Activated naive CD8-positive, alpha-beta T cell treated with anti-CD3 and anti-CD28 coated beads, Interleukin-2, amount 10 ng/mL, durations not matched to agents 7 days and 5 days (primary cell): ENCODE data around the gene GRPEL2. TPM values are rescaled to one million over a fixed set of nuclear protein-coding genes. Genes with fewer than 3 reads are reported as not detected.

Source experiments
- ATAC-seq: fragments of 150-1000 bp; cut with Tn5 transposase; one replicate; pipeline ENCODE4 v1.10.0; 2021; ENCODE audit warnings: low read depth, moderate library complexity
- POLR2A ChIA-PET: fragments of 350-600 bp; sonication (Branson Sonifier 250); formaldehyde crosslinking; loops from one replicate; lab custom pipeline; 2021; ENCODE audit warnings: antibody characterized with exemption; lab: Charles Lee
- DNase-seq: peaks from one replicate; pipeline ENCODE4 v3.0.0; 2021
- H3K27ac Mint-ChIP-seq: one replicate; pipeline ENCODE4 v1.8.0; 2022; ENCODE audit warnings: mild to moderate bottlenecking, mixed read lengths
- H3K27me3 Mint-ChIP-seq: one replicate; pipeline ENCODE4 v1.8.0; 2022; ENCODE audit warnings: mild to moderate bottlenecking, moderate library complexity, mixed read lengths
- H3K36me3 Mint-ChIP-seq: one replicate; pipeline ENCODE4 v1.8.0; 2021; ENCODE audit warnings: mild to moderate bottlenecking, mixed read lengths
- H3K4me1 Mint-ChIP-seq: one replicate; pipeline ENCODE4 v1.8.0; 2021; ENCODE audit warnings: mixed read lengths
- H3K4me3 Mint-ChIP-seq: one replicate; pipeline ENCODE4 v1.8.0; 2022; ENCODE audit warnings: mild to moderate bottlenecking, moderate library complexity, mixed read lengths
- H3K9me3 Mint-ChIP-seq: one replicate; pipeline ENCODE4 v1.8.0; 2021; ENCODE audit warnings: mixed read lengths
- total RNA-seq, 2 experiments: library from RNA; stranded (reverse); gene quantifications; one replicate each; pipeline ENCODE4 v1.2.3, GENCODE V29; 2021

Gene GRPEL2
- total RNA-seq, 2 experiments from 2014 or later: 26.1 to 29.7 TPM

GRCh38 chr5:149352169-149352568 is 6.9 kb downstream of the GRPEL2 start:
- ATAC-seq (no peak), DNase-seq (no peak)
- Mint-ChIP-seq H3K27me3 (no peaks in the 10 kb centered on the region), H3K4me3 (no peak overlapping the region), H3K36me3 (peaks cover 65% of the 10 kb centered on the region), H3K27ac (no peak overlapping the region), H3K4me1 (peaks cover 62% of the 10 kb centered on the region), H3K9me3 (no peaks in the 10 kb centered on the region)
- POLR2A ChIA-PET: no interaction called here

- POLR2A ChIA-PET: interaction anchor here (1.5 kb wide), 1 partner anchor 9 kb away, joined by 6 read pairs; the partner anchor contains the start of gene GRPEL2
- no peak overlapping the region for H3K4me3 Mint-ChIP-seq
- ATAC-seq: no peak
- no peak overlapping the region for H3K27ac Mint-ChIP-seq
- no peaks in the 10 kb centered on the region for H3K9me3 Mint-ChIP-seq
- no peak for DNase-seq
- peaks cover 57% of the 10 kb centered on the region for H3K36me3 Mint-ChIP-seq
- H3K4me1 Mint-ChIP-seq: peaks cover 56% of the 10 kb centered on the region
- H3K27me3 Mint-ChIP-seq: no peaks in the 10 kb centered on the region
Measured at GRCh38 chr5:149353911-149354310, 8.6 kb downstream of the GRPEL2 start.

- POLR2A ChIA-PET: interaction anchor here (6.9 kb wide), 1 partner anchor 10 kb away, joined by 131 read pairs; the partner anchor contains the start of gene GRPEL2
- Mint-ChIP-seq H3K9me3 (no peaks in the 10 kb centered on the region), H3K4me1 (peaks cover 59% of the 10 kb centered on the region), H3K27me3 (no peaks in the 10 kb centered on the region), H3K36me3 (peaks cover 44% of the 10 kb centered on the region), H3K4me3 (no peak overlapping the region), H3K27ac (no peak overlapping the region)
- ATAC-seq (no peak), DNase-seq (no peak)
Measured at GRCh38 chr5:149355688-149356087, 10.4 kb downstream of the GRPEL2 start.

GRCh38 chr5:149356391-149356790 is 11.1 kb downstream of the GRPEL2 start:
- H3K9me3 Mint-ChIP-seq: no peaks in the 10 kb centered on the region
- peaks cover 40% of the 10 kb centered on the region for H3K36me3 Mint-ChIP-seq
- ATAC-seq (no peak), DNase-seq (no peak)
- H3K4me1 Mint-ChIP-seq: peaks cover 59% of the 10 kb centered on the region
- no peak overlapping the region for H3K27ac Mint-ChIP-seq
- H3K27me3 Mint-ChIP-seq: no peaks in the 10 kb centered on the region
- no peak overlapping the region for H3K4me3 Mint-ChIP-seq
- POLR2A ChIA-PET: interaction anchor here (6.9 kb wide), 1 partner anchor 11 kb away, joined by 131 read pairs; the partner anchor contains the start of gene GRPEL2

GRCh38 chr5:149357370-149358293 is 12.3 kb downstream of the GRPEL2 start, which contains the start of gene PCYOX1L:
TSS of gene PCYOX1L (plus strand) at chr5:149358046. CDS start at chr5:149358069, 23 bp downstream.
- no peaks in the 10 kb centered on the region for H3K27me3 Mint-ChIP-seq
- H3K4me3 Mint-ChIP-seq: peak within 1 kb of the TSS; percentile 97
- H3K36me3 Mint-ChIP-seq: peaks cover 28% of the 10 kb centered on the region
- H3K4me1 Mint-ChIP-seq: peaks cover 48% of the 10 kb centered on the region
- H3K9me3 Mint-ChIP-seq: no peaks in the 10 kb centered on the region
- peak; percentile 92 for DNase-seq
- H3K27ac Mint-ChIP-seq: peak within 1 kb of the TSS; percentile 90
- peak; percentile 99 for ATAC-seq
- POLR2A ChIA-PET: interaction anchor here (0.7 to 6.9 kb wide), 4 partner anchors 10 to 193 kb away, joined by 3 to 131 read pairs (median 4); partner anchors contain the start of gene GRPEL2

GRCh38 chr5:149358294-149358651 is 13.0 kb downstream of the GRPEL2 start:
- Mint-ChIP-seq H3K36me3 (peaks cover 27% of the 10 kb centered on the region), H3K27ac (peak overlapping the region; percentile 90), H3K4me3 (peak overlapping the region; percentile 97), H3K27me3 (no peaks in the 10 kb centered on the region), H3K4me1 (peaks cover 48% of the 10 kb centered on the region), H3K9me3 (no peaks in the 10 kb centered on the region)
- ATAC-seq: peak; percentile 16
- no peak for DNase-seq
- POLR2A ChIA-PET: interaction anchor here (1.4 to 6.9 kb wide), 3 partner anchors 9 to 192 kb away, joined by 3 to 131 read pairs (median 4); partner anchors contain the start of gene GRPEL2

- Mint-ChIP-seq H3K4me3 (peak overlapping the region; percentile 97), H3K27ac (peak overlapping the region; percentile 90), H3K36me3 (peaks cover 22% of the 10 kb centered on the region), H3K27me3 (no peaks in the 10 kb centered on the region), H3K9me3 (no peaks in the 10 kb centered on the region), H3K4me1 (peaks cover 43% of the 10 kb centered on the region)
- ATAC-seq (no peak), DNase-seq (no peak)
- POLR2A ChIA-PET: interaction anchor here (1.4 to 6.9 kb wide), 3 partner anchors 9 to 191 kb away, joined by 3 to 131 read pairs (median 4); partner anchors contain the start of gene GRPEL2
Measured at GRCh38 chr5:149358868-149359495, 13.7 kb downstream of the GRPEL2 start.

GRCh38 chr5:149360272-149360671 is 15.0 kb downstream of the GRPEL2 start:
- Mint-ChIP-seq H3K27me3 (no peaks in the 10 kb centered on the region), H3K4me3 (peak overlapping the region; percentile 68), H3K36me3 (peaks cover 19% of the 10 kb centered on the region), H3K9me3 (no peaks in the 10 kb centered on the region), H3K4me1 (peaks cover 38% of the 10 kb centered on the region), H3K27ac (peak overlapping the region; percentile 76)
- POLR2A ChIA-PET: interaction anchor here (1.2 to 6.9 kb wide), 2 partner anchors 14 to 191 kb away, joined by 5 to 131 read pairs; partner anchors contain the start of genes CSNK1A1 and GRPEL2
- ATAC-seq: no peak
- no peak for DNase-seq

- Mint-ChIP-seq H3K4me3 (no peak overlapping the region), H3K27me3 (no peaks in the 10 kb centered on the region), H3K36me3 (peaks cover 11% of the 10 kb centered on the region), H3K27ac (no peak overlapping the region), H3K4me1 (peaks cover 29% of the 10 kb centered on the region), H3K9me3 (no peaks in the 10 kb centered on the region)
- POLR2A ChIA-PET: interaction anchor here (0.5 kb wide), 1 partner anchor 10 kb away, joined by 6 read pairs; no protein-coding TSS in a partner anchor
- ATAC-seq (no peak), DNase-seq (no peak)
Measured at GRCh38 chr5:149362541-149362940, 17.2 kb downstream of the GRPEL2 start.

- no peaks in the 10 kb centered on the region for H3K27me3 Mint-ChIP-seq
- no peaks in the 10 kb centered on the region for H3K9me3 Mint-ChIP-seq
- H3K4me3 Mint-ChIP-seq: no peak overlapping the region
- peaks cover 11% of the 10 kb centered on the region for H3K36me3 Mint-ChIP-seq
- DNase-seq (no peak), ATAC-seq (no peak)
- H3K4me1 Mint-ChIP-seq: peaks cover 29% of the 10 kb centered on the region
- POLR2A ChIA-PET: no interaction called here
- H3K27ac Mint-ChIP-seq: no peak overlapping the region
Measured at GRCh38 chr5:149363358-149363757, 18.1 kb downstream of the GRPEL2 start.

GRCh38 chr5:149363936-149364335 is 18.6 kb downstream of the GRPEL2 start:
- Mint-ChIP-seq H3K27me3 (no peaks in the 10 kb centered on the region), H3K27ac (no peak overlapping the region), H3K36me3 (peaks cover 11% of the 10 kb centered on the region), H3K4me3 (no peak overlapping the region), H3K4me1 (peaks cover 23% of the 10 kb centered on the region), H3K9me3 (no peaks in the 10 kb centered on the region)
- POLR2A ChIA-PET: no interaction called here
- DNase-seq (no peak), ATAC-seq (no peak)

GRCh38 chr5:149364719-149365118 is 19.4 kb downstream of the GRPEL2 start:
- no peak for ATAC-seq
- H3K27ac Mint-ChIP-seq: peak overlapping the region; percentile 21
- POLR2A ChIA-PET: no interaction called here

GRCh38 chr5:149365418-149365817 is 20.1 kb downstream of the GRPEL2 start:
- H3K27me3 Mint-ChIP-seq: no peaks in the 10 kb centered on the region
- H3K36me3 Mint-ChIP-seq: peaks cover 11% of the 10 kb centered on the region
- no peak overlapping the region for H3K4me3 Mint-ChIP-seq
- peaks cover 11% of the 10 kb centered on the region for H3K4me1 Mint-ChIP-seq
- DNase-seq (no peak), ATAC-seq (no peak)
- no peaks in the 10 kb centered on the region for H3K9me3 Mint-ChIP-seq
- H3K27ac Mint-ChIP-seq: no peak overlapping the region
- POLR2A ChIA-PET: interaction anchor here (0.5 to 1.4 kb wide), 2 partner anchors 20 to 120 kb away, joined by 3 to 6 read pairs; partner anchors contain the start of gene GRPEL2

More at GRCh38 chr5:149364719-149365118, 19.4 kb downstream of the GRPEL2 start:
- peaks cover 11% of the 10 kb centered on the region for H3K36me3 Mint-ChIP-seq
- no peak overlapping the region for H3K4me3 Mint-ChIP-seq
- H3K4me1 Mint-ChIP-seq: peaks cover 18% of the 10 kb centered on the region
- no peaks in the 10 kb centered on the region for H3K9me3 Mint-ChIP-seq
- no peaks in the 10 kb centered on the region for H3K27me3 Mint-ChIP-seq
- no peak for DNase-seq
